Islet precursor cell (in vitro differentiated cells): ENCODE measurements around the gene SEMA6B.

ENCODE experiments used
- DNase-seq: peaks from one replicate; pipeline ENCODE4 v3.0.0-alpha.2; 2018

The SEMA6B gene

GRCh38 chr19:4523306-4524110, 36.0 kb downstream of the SEMA6B start:
- peak; percentile 73 for DNase-seq

- no peak for DNase-seq
Measured at GRCh38 chr19:4522291-4523002, 37.0 kb downstream of the SEMA6B start.

GRCh38 chr19:4521888-4522242, 37.6 kb downstream of the SEMA6B start:
- no peak for DNase-seq

- no peak for DNase-seq
Measured at GRCh38 chr19:4521170-4521887, 38.2 kb downstream of the SEMA6B start.

GRCh38 chr19:4519521-4520277, 39.8 kb downstream of the SEMA6B start:
- DNase-seq = no peak

GRCh38 chr19:4519172-4519496, 40.4 kb downstream of the SEMA6B start:
- DNase-seq = no peak

- DNase-seq = peak; percentile 74
Measured at GRCh38 chr19:4518345-4519171, 40.9 kb downstream of the SEMA6B start, which contains the start of gene PLIN4. Gene PLIN4, minus strand, starts transcription at chr19:4518486. Its CDS starts 214 bp downstream, at chr19:4518272.

- no peak for DNase-seq
Measured at GRCh38 chr19:4517451-4518057, 41.9 kb downstream of the SEMA6B start.

- no peak for DNase-seq
Measured at GRCh38 chr19:4516939-4517300, 42.6 kb downstream of the SEMA6B start.

GRCh38 chr19:4516199-4516938, 43.1 kb downstream of the SEMA6B start:
- no peak for DNase-seq

- no peak for DNase-seq
Measured at GRCh38 chr19:4515732-4516131, 43.8 kb downstream of the SEMA6B start.

- DNase-seq = no peak
Measured at GRCh38 chr19:4513248-4513647, 46.2 kb downstream of the SEMA6B start.

- DNase-seq = no peak
Measured at GRCh38 chr19:4512070-4512469, 47.4 kb downstream of the SEMA6B start.

- DNase-seq = no peak
Measured at GRCh38 chr19:4511300-4512054, 48.0 kb downstream of the SEMA6B start.

GRCh38 chr19:4510435-4511255, 48.8 kb downstream of the SEMA6B start:
- DNase-seq = no peak

- DNase-seq = no peak
Measured at GRCh38 chr19:4508698-4509097, 50.8 kb downstream of the SEMA6B start.

- DNase-seq = no peak
Measured at GRCh38 chr19:4507804-4508203, 51.7 kb downstream of the SEMA6B start.

GRCh38 chr19:4507150-4507452, 52.4 kb downstream of the SEMA6B start:
- no peak for DNase-seq

- DNase-seq = peak; percentile 77
Measured at GRCh38 chr19:4506449-4507149, 52.9 kb downstream of the SEMA6B start.
